Left lobe of liver (tissue), 2 donors: ENCODE data around the gene IFITM10. TPM values are rescaled to one million over a fixed set of nuclear protein-coding genes. Genes with fewer than 3 reads are reported as not detected.

Experiments used
- ATAC-seq: fragments of 200-7000 bp; cut with Tn5 transposase; one replicate; pipeline ENCODE4 v1.9.1; 2020; ENCODE audit warnings: mild to moderate bottlenecking, moderate library complexity
- DNase-seq: peaks from one replicate; pipeline ENCODE4 v3.0.0-alpha.2; 2020; ENCODE audit warnings: low spot score
- total RNA-seq: library from RNA; stranded (reverse); gene quantifications from one replicate; pipeline ENCODE4 v1.2.1, GENCODE V29; 2021
- donor health status: DM: no; HTN: no; CAD: no; lungs with moderate emphysema.
- donor health status: DM: no; HTN: yes; CAD: no.

The IFITM10 gene
- total RNA-seq, 1 donor from 2014 or later = 15.7 TPM

GRCh38 chr11:1763796-1764661 lies 13.6 kb upstream of the IFITM10 start, which contains the start of gene CTSD:
TSS of gene CTSD (minus strand) at chr11:1763927. CDS start at chr11:1763859, 68 bp downstream.
- peak; percentile 93 for DNase-seq
- ATAC-seq = peak; percentile 75

- ATAC-seq (peak; percentile 13), DNase-seq (no peak)
These were observed 13.0 kb upstream of the IFITM10 start for GRCh38 chr11:1763336-1763795.

- peak; percentile 56 for ATAC-seq
- DNase-seq = peak; percentile 91
These were observed 12.3 kb upstream of the IFITM10 start for GRCh38 chr11:1762537-1763302.

GRCh38 chr11:1761857-1762536 lies 11.6 kb upstream of the IFITM10 start:
- ATAC-seq (no peak), DNase-seq (no peak)

- ATAC-seq = no peak
- no peak for DNase-seq
These were observed 10.9 kb upstream of the IFITM10 start for GRCh38 chr11:1761110-1761856.

GRCh38 chr11:1760351-1761109 lies 10.1 kb upstream of the IFITM10 start:
- ATAC-seq (peak; percentile 40), DNase-seq (peak; percentile 79)

- DNase-seq (no peak), ATAC-seq (no peak)
These were observed 9.4 kb upstream of the IFITM10 start for GRCh38 chr11:1759851-1760220.

GRCh38 chr11:1759151-1759850 lies 8.9 kb upstream of the IFITM10 start:
- ATAC-seq = no peak
- DNase-seq = no peak

GRCh38 chr11:1758611-1759150 lies 8.3 kb upstream of the IFITM10 start:
- ATAC-seq = no peak
- DNase-seq = no peak

GRCh38 chr11:1757861-1758610 lies 7.6 kb upstream of the IFITM10 start:
- no peak for ATAC-seq

GRCh38 chr11:1756791-1757771 lies 6.7 kb upstream of the IFITM10 start:
- ATAC-seq (peak; percentile 0), DNase-seq (no peak)

More at GRCh38 chr11:1757861-1758610, 7.6 kb upstream of the IFITM10 start:
- DNase-seq = no peak

- DNase-seq (peak; percentile 90), ATAC-seq (peak; percentile 70)
These were observed 5.5 kb upstream of the IFITM10 start for GRCh38 chr11:1755692-1756561.

GRCh38 chr11:1755344-1755691 lies 4.9 kb upstream of the IFITM10 start:
- ATAC-seq (no peak), DNase-seq (no peak)

GRCh38 chr11:1754376-1755150 lies 4.2 kb upstream of the IFITM10 start:
- ATAC-seq (no peak), DNase-seq (no peak)

GRCh38 chr11:1753929-1754305 lies 3.5 kb upstream of the IFITM10 start:
- ATAC-seq (no peak), DNase-seq (no peak)
